Caco-2 (cell line): Measurements from ENCODE around the gene SNAI1. TPM values are rescaled to one million over a fixed set of nuclear protein-coding genes. Genes with fewer than 3 reads are reported as not detected.
A peak's percentile ranks its signal among the peaks of the same experiment; 100 is the strongest.

ENCODE experiments used
- BruUV-seq: library from RNA; stranded (reverse); fragments of 400-500 nt; replicated peaks from 2 replicates; lab custom pipeline; 2021; lab: Mats Ljungman, UMichigan
- CTCF ChIA-PET: fragments of 300-600 bp; sonication (Branson Sonifier 250); formaldehyde crosslinking; loops from one replicate; lab custom pipeline; 2022; ENCODE audit warnings: antibody characterized with exemption; lab: Charles Lee
- POLR2A ChIA-PET: fragments of 300-600 bp; sonication (Branson Sonifier 250); formaldehyde crosslinking; loops from one replicate; lab custom pipeline; 2022; ENCODE audit warnings: antibody characterized with exemption; lab: Charles Lee
- DNase-seq, 2 experiments: peaks; one replicate each; pipeline versions ENCODE4 v3.0.0 to v3.0.0-alpha.2; 2020 to 2022
- H3K27me3 ChIP-seq: replicated peaks from 2 replicates; pipeline ENCODE4 v1.6.0; 2011; ENCODE audit warnings: low read length; ENCODE audit not compliant: control insufficient read depth, insufficient read depth
- H3K36me3 ChIP-seq: 2 replicates; pipeline ENCODE4 v1.5.1; 2011; ENCODE audit warnings: low read length; ENCODE audit not compliant: control insufficient read depth, insufficient read depth
- H3K4me1 ChIP-seq: fragments of 250-450 bp; sonication (Bioruptor Pico); 2 replicates; pipeline ENCODE4 v1.5.1; 2020; ENCODE audit warnings: mild to moderate bottlenecking
- H3K4me3 ChIP-seq: 2 replicates; pipeline ENCODE4 v1.5.1; 2011; ENCODE audit warnings: low read depth, mild to moderate bottlenecking, control low read depth, low read length
- H3K9me3 ChIP-seq: fragments of 250-450 bp; sonication (Bioruptor Pico); 2 replicates; pipeline ENCODE4 v1.5.1; 2020; ENCODE audit warnings: mild to moderate bottlenecking, moderate library complexity
- H3K27ac Mint-ChIP-seq: one replicate; pipeline ENCODE4 v1.8.0; 2022; ENCODE audit warnings: mixed read lengths; ENCODE audit not compliant: unreplicated experiment
- H3K27me3 Mint-ChIP-seq: one replicate; pipeline ENCODE4 v1.8.0; 2022; ENCODE audit warnings: mixed read lengths; ENCODE audit not compliant: insufficient read depth, unreplicated experiment
- H3K36me3 Mint-ChIP-seq: one replicate; pipeline ENCODE4 v1.8.0; 2022; ENCODE audit warnings: mild to moderate bottlenecking, mixed read lengths; ENCODE audit not compliant: insufficient read depth, unreplicated experiment
- H3K4me1 Mint-ChIP-seq: one replicate; pipeline ENCODE4 v1.8.0; 2022; ENCODE audit warnings: low read depth, mixed read lengths; ENCODE audit not compliant: unreplicated experiment
- H3K4me3 Mint-ChIP-seq: one replicate; pipeline ENCODE4 v1.8.0; 2022; ENCODE audit warnings: mild to moderate bottlenecking, moderate library complexity, mixed read lengths; ENCODE audit not compliant: unreplicated experiment
- H3K9me3 Mint-ChIP-seq: one replicate; pipeline ENCODE4 v1.8.0; 2022; ENCODE audit warnings: mixed read lengths; ENCODE audit not compliant: unreplicated experiment
- CTCF ChIP-seq, 2 experiments: fragments of 200-600 bp in 1 of 2; IDR thresholded peaks; 1 replicate in 1 of 2; 2 replicates in 1 of 2; pipeline versions ENCODE4 v1.5.1 to v1.8.0; 2011 to 2022; ENCODE audit warnings: antibody characterized with exemption in 1 of 2, control low read depth in 1 of 2, inconsistent platforms in 1 of 2, low read depth in 1 of 2, low read length in 1 of 2, mild to moderate bottlenecking in 1 of 2, moderate library complexity in 1 of 2; ENCODE audit not compliant: insufficient read depth in 1 of 2, severe bottlenecking in 1 of 2, unreplicated experiment in 1 of 2
- intact Hi-C: fragments of 100-400 bp; cut with micrococcal nuclease; formaldehyde crosslinking; loops from one replicate; pipeline ENCODE4 v1.10.0; 2022; ENCODE audit not compliant: unreplicated experiment
- total RNA-seq: library from RNA; stranded (reverse); gene quantifications from 2 replicates; pipeline ENCODE4 v1.2.3, GENCODE V29; 2022

The SNAI1 gene
- total RNA-seq, 1 experiment from 2014 or later: 10.9 TPM

- Histone ChIP-seq H3K4me1 (peaks cover 28% of the 10 kb centered on the region), H3K4me3 (no peak overlapping the region), H3K27me3 (no peaks in the 10 kb centered on the region), H3K9me3 (no peaks in the 10 kb centered on the region), H3K36me3 (peaks cover 1% of the 10 kb centered on the region; the same call in 1 of the 2 replicates)
- intact Hi-C loops: no loop called here
- Mint-ChIP-seq H3K27ac (no peak overlapping the region), H3K4me3 (no peak overlapping the region), H3K4me1 (peaks cover 34% of the 10 kb centered on the region), H3K9me3 (no peaks in the 10 kb centered on the region), H3K36me3 (peaks cover 26% of the 10 kb centered on the region), H3K27me3 (no peaks in the 10 kb centered on the region)
- ChIA-PET CTCF (no interaction called here), POLR2A (no interaction called here)
- no peak for TF ChIP-seq CTCF (IDR thresholded peaks at IDR 0.05; ENCODE audit: insufficient read depth in 1 of 2, low read depth in 1 of 2, low read length in 1 of 2, severe bottlenecking in 1 of 2, unreplicated experiment in 1 of 2)
- BruUV-seq: no TSS peak
- no peak for DNase-seq
Observed at GRCh38 chr20:49985617-49986016, 2.8 kb downstream of the SNAI1 start.

GRCh38 chr20:49986049-49986448 is 3.3 kb downstream of the SNAI1 start:
- TF ChIP-seq CTCF (IDR thresholded peaks at IDR 0.05; ENCODE audit: insufficient read depth in 1 of 2, low read depth in 1 of 2, low read length in 1 of 2, severe bottlenecking in 1 of 2, unreplicated experiment in 1 of 2): no peak
- no peaks in the 10 kb centered on the region for H3K9me3 Mint-ChIP-seq
- intact Hi-C loops: no loop called here
- no TSS peak for BruUV-seq
- no peak overlapping the region for H3K27ac Mint-ChIP-seq
- CTCF ChIA-PET: no interaction called here
- POLR2A ChIA-PET: no interaction called here
- H3K4me1 ChIP-seq: peaks cover 26% of the 10 kb centered on the region
- H3K4me3 ChIP-seq: no peak overlapping the region
- peaks cover 1% of the 10 kb centered on the region; the same call in 1 of the 2 replicates for H3K36me3 ChIP-seq
- H3K4me3 Mint-ChIP-seq: no peak overlapping the region
- H3K36me3 Mint-ChIP-seq: peaks cover 26% of the 10 kb centered on the region
- H3K9me3 ChIP-seq: no peaks in the 10 kb centered on the region
- peaks cover 29% of the 10 kb centered on the region for H3K4me1 Mint-ChIP-seq
- H3K27me3 ChIP-seq: no peaks in the 10 kb centered on the region
- H3K27me3 Mint-ChIP-seq: no peaks in the 10 kb centered on the region
- no peak for DNase-seq

- DNase-seq: no peak
- BruUV-seq: no TSS peak
- Mint-ChIP-seq H3K27me3 (no peaks in the 10 kb centered on the region), H3K27ac (peak overlapping the region; percentile 21), H3K4me1 (peaks cover 19% of the 10 kb centered on the region), H3K36me3 (peaks cover 26% of the 10 kb centered on the region), H3K9me3 (no peaks in the 10 kb centered on the region), H3K4me3 (no peak overlapping the region)
- H3K27me3 ChIP-seq: no peaks in the 10 kb centered on the region
- ChIA-PET CTCF (interaction anchor here (1.4 to 2.6 kb wide), 2 partner anchors 84 to 134 kb away, joined by 3 to 23 read pairs; no protein-coding TSS in a partner anchor), POLR2A (interaction anchor here (0.6 kb wide), 1 partner anchor 49 kb away, joined by 6 read pairs; no protein-coding TSS in a partner anchor)
- no peak overlapping the region for H3K4me3 ChIP-seq
- intact Hi-C loops: no loop called here
- peaks cover 1% of the 10 kb centered on the region; the same call in 1 of the 2 replicates for H3K36me3 ChIP-seq
- peaks cover 14% of the 10 kb centered on the region for H3K4me1 ChIP-seq
- no peaks in the 10 kb centered on the region for H3K9me3 ChIP-seq
- TF ChIP-seq CTCF (IDR thresholded peaks at IDR 0.05; ENCODE audit: insufficient read depth in 1 of 2, low read depth in 1 of 2, low read length in 1 of 2, severe bottlenecking in 1 of 2, unreplicated experiment in 1 of 2): no peak
Observed at GRCh38 chr20:49987015-49987867, 4.5 kb downstream of the SNAI1 start.
